Measurements from ENCODE around the gene CD93.

GRCh38 chr20:23061262-23061661 lies 24.9 kb downstream of the CD93 start:
- TF ChIP-seq EP300 (IDR thresholded peaks at IDR 0.05; ENCODE audit: borderline replicate concordance) (no peak), ZBTB7A (IDR thresholded peaks at IDR 0.05; ENCODE audit: low read depth) (no peak), NFIC (IDR thresholded peaks at IDR 0.05) (no peak), YY1 (IDR thresholded peaks at IDR 0.05; ENCODE audit: low read depth) (no peak), RAD21 (IDR thresholded peaks at IDR 0.05; ENCODE audit: low read depth) (no peak), FOXM1 (IDR thresholded peaks at IDR 0.05; ENCODE audit: borderline replicate concordance, low read depth) (no peak), TAF1 (IDR thresholded peaks at IDR 0.05; ENCODE audit: low read depth) (no peak)
- TF ChIP-seq, protein P1, sequence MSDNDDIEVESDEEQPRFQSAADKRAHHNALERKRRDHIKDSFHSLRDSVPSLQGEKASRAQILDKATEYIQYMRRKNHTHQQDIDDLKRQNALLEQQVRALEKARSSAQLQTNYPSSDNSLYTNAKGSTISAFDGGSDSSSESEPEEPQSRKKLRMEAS (IDR thresholded peaks at IDR 0.05): no peak
- TF ChIP-seq, protein P2, sequence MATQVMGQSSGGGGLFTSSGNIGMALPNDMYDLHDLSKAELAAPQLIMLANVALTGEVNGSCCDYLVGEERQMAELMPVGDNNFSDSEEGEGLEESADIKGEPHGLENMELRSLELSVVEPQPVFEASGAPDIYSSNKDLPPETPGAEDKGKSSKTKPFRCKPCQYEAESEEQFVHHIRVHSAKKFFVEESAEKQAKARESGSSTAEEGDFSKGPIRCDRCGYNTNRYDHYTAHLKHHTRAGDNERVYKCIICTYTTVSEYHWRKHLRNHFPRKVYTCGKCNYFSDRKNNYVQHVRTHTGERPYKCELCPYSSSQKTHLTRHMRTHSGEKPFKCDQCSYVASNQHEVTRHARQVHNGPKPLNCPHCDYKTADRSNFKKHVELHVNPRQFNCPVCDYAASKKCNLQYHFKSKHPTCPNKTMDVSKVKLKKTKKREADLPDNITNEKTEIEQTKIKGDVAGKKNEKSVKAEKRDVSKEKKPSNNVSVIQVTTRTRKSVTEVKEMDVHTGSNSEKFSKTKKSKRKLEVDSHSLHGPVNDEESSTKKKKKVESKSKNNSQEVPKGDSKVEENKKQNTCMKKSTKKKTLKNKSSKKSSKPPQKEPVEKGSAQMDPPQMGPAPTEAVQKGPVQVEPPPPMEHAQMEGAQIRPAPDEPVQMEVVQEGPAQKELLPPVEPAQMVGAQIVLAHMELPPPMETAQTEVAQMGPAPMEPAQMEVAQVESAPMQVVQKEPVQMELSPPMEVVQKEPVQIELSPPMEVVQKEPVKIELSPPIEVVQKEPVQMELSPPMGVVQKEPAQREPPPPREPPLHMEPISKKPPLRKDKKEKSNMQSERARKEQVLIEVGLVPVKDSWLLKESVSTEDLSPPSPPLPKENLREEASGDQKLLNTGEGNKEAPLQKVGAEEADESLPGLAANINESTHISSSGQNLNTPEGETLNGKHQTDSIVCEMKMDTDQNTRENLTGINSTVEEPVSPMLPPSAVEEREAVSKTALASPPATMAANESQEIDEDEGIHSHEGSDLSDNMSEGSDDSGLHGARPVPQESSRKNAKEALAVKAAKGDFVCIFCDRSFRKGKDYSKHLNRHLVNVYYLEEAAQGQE (IDR thresholded peaks at IDR 0.05; ENCODE audit: low read depth): no peak
